ENCODE results near the gene RIC8A. TPM values are rescaled to one million over a fixed set of nuclear protein-coding genes. Genes with fewer than 3 reads are reported as not detected.

Gene RIC8A
- total and polyA plus RNA-seq, 9 of the 15 experiments (the other 6 are each of a cell fraction or from before 2014, with no cell fraction given): 10.7 to 108 (median 72.1) TPM

GRCh38 chr11:208181-208916 lies 841 bp downstream of the RIC8A start (continued):
- TF ChIP-seq POU5F1 (IDR thresholded peaks at IDR 0.05; ENCODE audit: borderline replicate concordance, low read depth, low read length, partially characterized antibody) (no peak), MXI1 (IDR thresholded peaks at IDR 0.05; ENCODE audit: low read depth, low read length) (peak; percentile 60; the same call in 1 of the 2 replicates), SPI1 (IDR thresholded peaks at IDR 0.05; ENCODE audit: borderline replicate concordance, low read depth, low read length) (peak; percentile 62; the same call in 1 of the 2 replicates), ARID4B (CRISPR knock-in tag; IDR thresholded peaks at IDR 0.05) (no peak), MAFK (IDR thresholded peaks at IDR 0.05; ENCODE audit: low read length) (no peak), ZBTB49 (CRISPR knock-in tag; IDR thresholded peaks at IDR 0.05; ENCODE audit: borderline replicate concordance) (no peak), KDM1A (IDR thresholded peaks at IDR 0.05) (no peak), L3MBTL2 (IDR thresholded peaks at IDR 0.05) (peak; percentile 57; the same call in 1 of the 2 replicates), ZNF561 (CRISPR knock-in tag; conservative IDR thresholded peaks at IDR 0.05) (no peak), JUND (IDR thresholded peaks at IDR 0.05; ENCODE audit: borderline replicate concordance, low read depth, low read length) (peak; percentile 12; the same call in 1 of the 2 replicates), JUND (tag; IDR thresholded peaks at IDR 0.05; ENCODE audit: borderline replicate concordance, low read depth, low read length) (no peak; the same call in 2 of the 3 replicates), C11orf30 (IDR thresholded peaks at IDR 0.05; ENCODE audit: low read depth) (peak; percentile 33; the same call in 1 of the 2 replicates), CAMTA2 (CRISPR knock-in tag; conservative IDR thresholded peaks at IDR 0.05) (no peak), DPF2 (IDR thresholded peaks at IDR 0.05) (peak; percentile 40; the same call in 1 of the 2 replicates), DNMT1 (IDR thresholded peaks at IDR 0.05) (no peak), POLR2A (conservative IDR thresholded peaks at IDR 0.05) (peak; percentile 76), MEIS2 (IDR thresholded peaks at IDR 0.05; ENCODE audit: partially characterized antibody) (peak; percentile 1), PATZ1 (CRISPR knock-in tag; IDR thresholded peaks at IDR 0.05; ENCODE audit: borderline replicate concordance) (no peak), HOXB6 (CRISPR knock-in tag; IDR thresholded peaks at IDR 0.05; ENCODE audit: borderline replicate concordance) (no peak), PML (IDR thresholded peaks at IDR 0.05; ENCODE audit: low read length) (peak; percentile 58; the same call in 1 of the 2 replicates)
